HepG2 (cell line): ENCODE measurements around the gene ACAT2. TPM values are rescaled to one million over a fixed set of nuclear protein-coding genes. Genes with fewer than 3 reads are reported as not detected.

ENCODE experiments used
- ARID2 ChIP-seq: sonication (generic); formaldehyde crosslinking; IDR thresholded peaks from 2 replicates; pipeline ENCODE4 v1.8.1; 2022; ENCODE audit warnings: mild to moderate bottlenecking, missing genetic modification reagents, borderline replicate concordance
- CC2D1A ChIP-seq: sonication (generic); formaldehyde crosslinking; IDR thresholded peaks from 2 replicates; pipeline ENCODE4 v1.8.1; 2023; ENCODE audit warnings: mild to moderate bottlenecking, missing genetic modification reagents
- ELF1 ChIP-seq: sonication (generic); formaldehyde crosslinking; IDR thresholded peaks from 2 replicates; pipeline ENCODE4 v1.4.0; 2020; ENCODE audit warnings: missing genetic modification reagents
- ETV5 ChIP-seq: IDR thresholded peaks from 2 replicates; pipeline ENCODE4 v1.6.1; 2018; ENCODE audit warnings: missing biosample characterization, missing genetic modification reagents, inconsistent platforms, borderline replicate concordance
- HOXA7 ChIP-seq: sonication (generic); formaldehyde crosslinking; IDR thresholded peaks from 2 replicates; pipeline ENCODE4 v1.8.1; 2022; ENCODE audit warnings: mild to moderate bottlenecking, missing genetic modification reagents, moderate library complexity
- PAF1 ChIP-seq: IDR thresholded peaks from 2 replicates; pipeline ENCODE4 v1.6.1; 2016; ENCODE audit warnings: missing genetic modification reagents, missing compliant biosample characterization
- PHF20 ChIP-seq: sonication (generic); formaldehyde crosslinking; IDR thresholded peaks from 2 replicates; pipeline ENCODE4 v1.5.0; 2020; ENCODE audit warnings: mild to moderate bottlenecking, missing genetic modification reagents
- SRY ChIP-seq: sonication (generic); formaldehyde crosslinking; IDR thresholded peaks from 2 replicates; pipeline ENCODE4 v1.8.0; 2022; ENCODE audit warnings: mild to moderate bottlenecking, missing genetic modification reagents
- TAF15 ChIP-seq: fragments of 200-400 bp; formaldehyde crosslinking; IDR thresholded peaks from one replicate; pipeline ENCODE4 v1.6.1; 2018; ENCODE audit warnings: mild to moderate bottlenecking, low read depth, low read length; ENCODE audit not compliant: poor library complexity, severe bottlenecking
- ZBTB3 ChIP-seq: sonication (generic); formaldehyde crosslinking; IDR thresholded peaks from 2 replicates; pipeline ENCODE4 v1.4.0; 2020; ENCODE audit warnings: low read depth, mild to moderate bottlenecking, moderate library complexity, missing genetic modification reagents, borderline replicate concordance
- ZBTB40 ChIP-seq, 2 experiments: fragments of 450-650 bp in 1 of 2; sonication (generic) in 1 of 2; formaldehyde crosslinking in 1 of 2; IDR thresholded peaks; 2 replicates each; pipeline versions ENCODE4 v1.6.1 to v1.8.0; 2016 to 2022; ENCODE audit warnings: antibody characterized with exemption in 1 of 2, mild to moderate bottlenecking in 1 of 2, missing genetic modification reagents in 1 of 2
- ZNF552 ChIP-seq: sonication (generic); formaldehyde crosslinking; IDR thresholded peaks from 2 replicates; pipeline ENCODE4 v1.9.0; 2022; ENCODE audit warnings: missing genetic modification reagents, mild to moderate bottlenecking, borderline replicate concordance
- ZNF784 ChIP-seq: sonication (generic); formaldehyde crosslinking; IDR thresholded peaks from 2 replicates; pipeline ENCODE4 v1.5.1; 2020; ENCODE audit warnings: missing genetic modification reagents, mild to moderate bottlenecking, borderline replicate concordance
- polyA plus RNA-seq, 8 experiments: library from polyadenylated mRNA; depleted of rRNA in 3 of 8; stranded (reverse) in 7 of 8; unstranded in 1 of 8; fragments of >200 nt; fragmentation: Illumina TruSeq in 4 of 8; extraction: Trizol in 4 of 8; gene quantifications; 2 replicates each; pipeline versions ENCODE4 v1.2.1 to v1.2.3, GENCODE V29; 2011 to 2016; ENCODE audit warnings: low read depth in 4 of 8, missing spikeins in 1 of 8, mixed read lengths in 1 of 8; ENCODE audit not compliant: insufficient read depth in 1 of 8
- total RNA-seq, 5 experiments: library from RNA; depleted of rRNA; stranded (reverse); fragments of >200 nt; fragmentation: Illumina TruSeq; extraction: Trizol; gene quantifications; 2 replicates each; pipeline ENCODE4 v1.2.3, GENCODE V29; 2016; ENCODE audit warnings: low read depth in 1 of 5
- TF ChIP-seq, protein P1 (sequence below): sonication (generic); formaldehyde crosslinking; IDR thresholded peaks from 2 replicates; pipeline ENCODE4 v1.8.1; 2023; ENCODE audit warnings: missing genetic modification reagents, inconsistent platforms, borderline replicate concordance

Gene ACAT2
- total and polyA plus RNA-seq, 2 of the 13 experiments (the other 11 are each of a cell fraction or from before 2014, with no cell fraction given), result 121 to 534 TPM

DNA sequence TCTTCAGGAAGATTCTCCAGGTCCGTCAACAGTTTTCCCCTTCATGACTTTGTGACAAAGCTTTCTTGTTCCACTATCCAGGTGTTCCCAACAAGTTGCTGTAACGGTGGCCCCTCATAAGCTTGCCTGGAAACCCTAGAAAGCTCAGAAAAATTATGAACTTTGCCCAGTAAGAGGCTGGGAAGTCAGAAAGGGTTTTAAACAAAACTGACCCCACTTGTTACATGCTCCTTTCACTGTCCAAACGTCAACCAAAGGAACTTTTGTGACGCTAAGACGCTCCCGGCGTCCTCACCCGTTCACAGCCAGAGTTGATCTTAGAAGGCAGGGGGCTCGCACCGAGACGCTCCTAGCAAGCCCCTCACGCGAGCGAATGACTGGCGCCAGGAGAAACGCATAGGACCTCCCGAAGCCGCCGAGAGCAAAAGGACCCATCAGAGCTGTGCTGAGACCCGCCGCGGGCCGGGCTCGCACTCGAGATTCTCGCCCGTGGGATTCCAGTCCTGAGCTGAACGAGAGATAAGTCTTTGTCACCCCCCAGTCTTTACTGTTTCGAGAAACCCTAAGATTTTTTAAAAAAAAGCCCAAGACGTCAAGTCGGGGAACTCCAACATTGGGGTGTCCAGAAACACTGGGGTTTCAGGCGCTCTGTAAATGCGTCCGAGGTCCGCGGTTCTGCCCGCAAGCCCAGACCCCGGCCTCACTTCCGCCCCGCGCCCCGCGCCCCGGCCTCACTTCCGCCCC lies 544 bp upstream of the ACAT2 start (continued):
- TF ChIP-seq ZBTB40 (IDR thresholded peaks at IDR 0.05), result no peak
- no peak; the same call in 1 of the 2 replicates for TF ChIP-seq ZBTB40 (CRISPR knock-in tag; IDR thresholded peaks at IDR 0.05)
- TF ChIP-seq ZNF784 (CRISPR knock-in tag), result no peak; the same call in 1 of the 2 replicates
- 0 out of 2 replicates have a peak, but pooled peaks have one; percentile 4 for TF ChIP-seq ELF1 (CRISPR knock-in tag)
- no peak for TF ChIP-seq TAF15
- TF ChIP-seq, protein P1, sequence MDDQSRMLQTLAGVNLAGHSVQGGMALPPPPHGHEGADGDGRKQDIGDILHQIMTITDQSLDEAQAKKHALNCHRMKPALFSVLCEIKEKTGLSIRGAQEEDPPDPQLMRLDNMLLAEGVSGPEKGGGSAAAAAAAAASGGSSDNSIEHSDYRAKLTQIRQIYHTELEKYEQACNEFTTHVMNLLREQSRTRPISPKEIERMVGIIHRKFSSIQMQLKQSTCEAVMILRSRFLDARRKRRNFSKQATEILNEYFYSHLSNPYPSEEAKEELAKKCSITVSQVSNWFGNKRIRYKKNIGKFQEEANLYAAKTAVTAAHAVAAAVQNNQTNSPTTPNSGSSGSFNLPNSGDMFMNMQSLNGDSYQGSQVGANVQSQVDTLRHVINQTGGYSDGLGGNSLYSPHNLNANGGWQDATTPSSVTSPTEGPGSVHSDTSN, result peak; percentile 56; the same call in 1 of the 2 replicates
- no peak for TF ChIP-seq ZBTB3 (CRISPR knock-in tag)
- no peak for TF ChIP-seq CC2D1A (CRISPR knock-in tag)
- no peak for TF ChIP-seq SRY (CRISPR knock-in tag)
- TF ChIP-seq PAF1, result 0 out of 2 replicates have a peak, but pooled peaks have one; percentile 15
- TF ChIP-seq ZNF552 (CRISPR knock-in tag), result no peak; the same call in 1 of the 2 replicates
- peak; percentile 84 for TF ChIP-seq ARID2
- TF ChIP-seq PHF20, result 0 out of 2 replicates have a peak, but pooled peaks have one; percentile 36
- TF ChIP-seq HOXA7 (CRISPR knock-in tag), result no peak
- TF ChIP-seq ETV5 (CRISPR knock-in tag), result no peak
